Liver (tissue), 9 donors: ENCODE data around the gene AMY2A. TPM values are rescaled to one million over a fixed set of nuclear protein-coding genes. Genes with fewer than 3 reads are reported as not detected.

Experiments used
- DNase-seq: peaks from one replicate; pipeline ENCODE4 v3.0.0-alpha.2; 2017; ENCODE audit warnings: low spot score
- H3K27ac ChIP-seq, 2 donors: one replicate each; pipeline ENCODE4 v1.7.0; 2013; ENCODE audit warnings: inconsistent platforms in 2 of 2, low read length in 2 of 2, control low read depth in 1 of 2, low read depth in 1 of 2, mild to moderate bottlenecking in 1 of 2
- H3K27me3 ChIP-seq, 4 donors: one replicate each; pipeline versions ENCODE4 v1.6.1 to v1.7.0; 2013; ENCODE audit warnings: low read length in 3 of 4, inconsistent platforms in 1 of 4, mild to moderate bottlenecking in 1 of 4, moderate library complexity in 1 of 4; ENCODE audit not compliant: control insufficient read depth in 4 of 4, insufficient read depth in 4 of 4
- H3K36me3 ChIP-seq, 4 donors: one replicate each; pipeline versions ENCODE4 v1.6.1 to v1.7.0; 2013; ENCODE audit warnings: low read length in 3 of 4, mild to moderate bottlenecking in 3 of 4, low read depth in 1 of 4, moderate library complexity in 1 of 4; ENCODE audit not compliant: control insufficient read depth in 4 of 4, insufficient read depth in 3 of 4
- H3K4me1 ChIP-seq, 4 donors: one replicate each; pipeline versions ENCODE4 v1.6.1 to v1.7.0; 2013; ENCODE audit warnings: low read length in 3 of 4, mild to moderate bottlenecking in 3 of 4, moderate library complexity in 1 of 4; ENCODE audit not compliant: control insufficient read depth in 4 of 4, insufficient read depth in 4 of 4
- H3K4me3 ChIP-seq, 3 donors: one replicate each; pipeline versions ENCODE4 v1.6.1 to v1.7.0; 2013; ENCODE audit warnings: low read length in 3 of 3, control low read depth in 1 of 3, low read depth in 1 of 3, mild to moderate bottlenecking in 1 of 3
- H3K9ac ChIP-seq, 2 donors: one replicate each; pipeline ENCODE4 v1.7.0; 2013; ENCODE audit warnings: low read length in 2 of 2, mild to moderate bottlenecking in 2 of 2, moderate library complexity in 2 of 2, control low read depth in 1 of 2, low read depth in 1 of 2
- H3K9me3 ChIP-seq, 4 donors: one replicate each; pipeline versions ENCODE4 v1.6.1 to v1.7.0; 2013; ENCODE audit warnings: low read length in 3 of 4; ENCODE audit not compliant: control insufficient read depth in 4 of 4
- ATF3 ChIP-seq: IDR thresholded peaks from 2 replicates; pipeline ENCODE4 v1.6.1; 2016; ENCODE audit warnings: antibody characterized with exemption
- CTCF ChIP-seq: fragments of 150-350 bp; IDR thresholded peaks from 2 replicates; pipeline ENCODE4 v1.5.1; 2017; ENCODE audit warnings: improper control_type of control experiment, low read depth, low read length; ENCODE audit not compliant: missing input control
- EGR1 ChIP-seq, 2 donors: IDR thresholded peaks; 2 replicates each; pipeline ENCODE4 v1.6.1; 2016 to 2018; ENCODE audit warnings: antibody characterized with exemption in 2 of 2, low read depth in 2 of 2
- FOXA1 ChIP-seq: IDR thresholded peaks from 2 replicates; pipeline ENCODE4 v1.6.1; 2016; ENCODE audit warnings: antibody characterized with exemption
- FOXA2 ChIP-seq: IDR thresholded peaks from 2 replicates; pipeline ENCODE4 v1.6.1; 2016; ENCODE audit warnings: antibody characterized with exemption
- GABPA ChIP-seq, 2 donors: IDR thresholded peaks in 1 of 2; conservative IDR thresholded peaks in 1 of 2; 2 replicates each; pipeline ENCODE4 v1.6.1; 2016; ENCODE audit warnings: antibody characterized with exemption in 2 of 2, mild to moderate bottlenecking in 1 of 2, moderate library complexity in 1 of 2
- HNF4A ChIP-seq, 2 donors: conservative IDR thresholded peaks; 2 replicates each; pipeline ENCODE4 v1.6.1; 2016; ENCODE audit warnings: antibody characterized with exemption in 2 of 2, mild to moderate bottlenecking in 2 of 2
- HNF4G ChIP-seq: IDR thresholded peaks from 2 replicates; pipeline ENCODE4 v1.6.1; 2016; ENCODE audit warnings: antibody characterized with exemption
- JUND ChIP-seq, 2 donors: IDR thresholded peaks; 2 replicates each; pipeline ENCODE4 v1.6.1; 2016; ENCODE audit warnings: antibody characterized with exemption in 2 of 2
- MAX ChIP-seq: IDR thresholded peaks from 2 replicates; pipeline ENCODE4 v1.6.1; 2016; ENCODE audit warnings: antibody characterized with exemption
- NR2F2 ChIP-seq: IDR thresholded peaks from 2 replicates; pipeline ENCODE4 v1.6.1; 2016; ENCODE audit warnings: antibody characterized with exemption
- RAD21 ChIP-seq, 2 donors: IDR thresholded peaks; 2 replicates each; pipeline ENCODE4 v1.6.1; 2016; ENCODE audit warnings: antibody characterized with exemption in 2 of 2, mild to moderate bottlenecking in 2 of 2
- REST ChIP-seq: IDR thresholded peaks from 2 replicates; pipeline ENCODE4 v1.6.1; 2016; ENCODE audit warnings: antibody characterized with exemption, mild to moderate bottlenecking
- RXRA ChIP-seq, 2 donors: IDR thresholded peaks; 2 replicates each; pipeline ENCODE4 v1.6.1; 2017 to 2018; ENCODE audit warnings: antibody characterized with exemption in 2 of 2, mild to moderate bottlenecking in 1 of 2
- SP1 ChIP-seq: IDR thresholded peaks from 2 replicates; pipeline ENCODE4 v1.6.1; 2018; ENCODE audit warnings: antibody characterized with exemption, mild to moderate bottlenecking
- YY1 ChIP-seq: IDR thresholded peaks from 2 replicates; pipeline ENCODE4 v1.6.1; 2016; ENCODE audit warnings: antibody characterized with exemption, mild to moderate bottlenecking
- WGBS: extraction: QIAGEN DNeasy Blood & Tissue Kit; methylation state at CpG from one replicate; pipeline ENCODE4 v1.1.7; 2013; 5-methylcytosine and 5-hydroxymethylcytosine counted together
- polyA plus RNA-seq, 2 donors: library from polyadenylated mRNA; stranded (reverse) in 1 of 2; unstranded in 1 of 2; fragments of 200-250 nt in 1 of 2; fragments of >200 nt in 1 of 2; fragmentation: Nextera tagmentation in 1 of 2; extraction: Ambion mirVana in 1 of 2; gene quantifications; one replicate each; pipeline versions ENCODE4 v1.2.1 to v1.2.3, GENCODE V29; 2013 to 2015
- total RNA-seq, 2 donors: library from RNA; depleted of rRNA; stranded (reverse); fragments of >200 nt; gene quantifications; one replicate each; pipeline ENCODE4 v1.2.3, GENCODE V29; 2014
- donor health status: healthy.
- donor health status: healthy.
- donor health status: healthy.
- donor health status: healthy.
- donor health status: healthy.

Gene AMY2A
- total and polyA plus RNA-seq, 4 donors, result not detected

GRCh38 chr1:103582464-103582863, 34.8 kb upstream of the AMY2A start:
- Histone ChIP-seq H3K4me1 (no peaks in the 10 kb centered on the region), H3K9ac (no peak overlapping the region), H3K27me3 (no peaks in the 10 kb centered on the region), H3K9me3 (no peaks in the 10 kb centered on the region), H3K36me3 (peaks cover 0 to 3% (median under 1%) of the 10 kb centered on the region in 4 donors), H3K4me3 (no peak overlapping the region), H3K27ac (no peak overlapping the region)
- TF ChIP-seq RXRA (IDR thresholded peaks at IDR 0.05) (no peak), JUND (IDR thresholded peaks at IDR 0.05) (no peak), YY1 (no peak), SP1 (no peak), CTCF (no peak), FOXA2 (no peak), REST (no peak), HNF4G (no peak), EGR1 (IDR thresholded peaks at IDR 0.05; ENCODE audit: low read depth in 2 of 2) (no peak)
- no peak for DNase-seq
- WGBS, result 84% methylated on average over 1 of the region's 1 CpG

GRCh38 chr1:103583887-103584286, 33.3 kb upstream of the AMY2A start:
- Histone ChIP-seq H3K27ac (no peak overlapping the region), H3K27me3 (no peaks in the 10 kb centered on the region), H3K9ac (no peak overlapping the region), H3K36me3 (peaks cover 0 to 3% (median under 1%) of the 10 kb centered on the region in 4 donors), H3K4me3 (no peak overlapping the region), H3K4me1 (no peaks in the 10 kb centered on the region), H3K9me3 (no peaks in the 10 kb centered on the region)
- WGBS, result 86% methylated on average over 3 of the region's 3 CpGs
- no peak for TF ChIP-seq RXRA (IDR thresholded peaks at IDR 0.05)
- no peak for TF ChIP-seq NR2F2
- TF ChIP-seq JUND (IDR thresholded peaks at IDR 0.05), result no peak
- TF ChIP-seq FOXA1, result no peak
- TF ChIP-seq RAD21 (IDR thresholded peaks at IDR 0.05), result no peak
- no peak for TF ChIP-seq MAX
- no peak for TF ChIP-seq SP1
- no peak for TF ChIP-seq GABPA (IDR thresholded peaks at IDR 0.05 in 1 of 2, conservative IDR thresholded peaks at IDR 0.05 in 1 of 2)
- no peak for TF ChIP-seq HNF4G
- no peak for TF ChIP-seq YY1
- DNase-seq, result no peak

GRCh38 chr1:103584537-103584936, 32.7 kb upstream of the AMY2A start:
- Histone ChIP-seq H3K9me3 (peaks cover 0 to 3% (median 0%) of the 10 kb centered on the region in 4 donors), H3K9ac (no peak overlapping the region), H3K4me3 (no peak overlapping the region), H3K4me1 (no peaks in the 10 kb centered on the region), H3K36me3 (peaks cover 0 to 3% (median under 1%) of the 10 kb centered on the region in 4 donors), H3K27me3 (no peaks in the 10 kb centered on the region), H3K27ac (no peak overlapping the region)
- DNase-seq, result no peak
- 72% methylated on average over 2 of the region's 2 CpGs for WGBS
- TF ChIP-seq EGR1 (IDR thresholded peaks at IDR 0.05; ENCODE audit: low read depth in 2 of 2) (no peak), HNF4A (conservative IDR thresholded peaks at IDR 0.05) (no peak), JUND (IDR thresholded peaks at IDR 0.05) (no peak), YY1 (no peak), FOXA1 (no peak), REST (no peak), HNF4G (no peak), SP1 (no peak), ATF3 (no peak)
